Neural cell (in vitro differentiated cells): Measurements from ENCODE around the gene AGPAT4. TPM values are rescaled to one million over a fixed set of nuclear protein-coding genes. Genes with fewer than 3 reads are reported as not detected.

Experiments
- H2AFZ ChIP-seq: fragments of 200-600, 300-800 bp; sonication (generic), shearing (Covaris generic); 2 replicates; pipeline ENCODE4 v1.6.0; 2014; ENCODE audit warnings: low read depth, mild to moderate bottlenecking, antibody characterized with exemption, low read length, moderate library complexity
- H3F3A ChIP-seq: fragments of 200-600 bp; shearing (Covaris generic); 2 replicates; pipeline ENCODE4 v1.6.1; 2016; ENCODE audit warnings: mild to moderate bottlenecking, moderate library complexity, mixed read lengths, antibody characterized with exemption, low read length; ENCODE audit not compliant: insufficient read depth, poor library complexity, severe bottlenecking
- H3K27ac ChIP-seq: fragments of 200-600, 300-800 bp; sonication (generic), shearing (Covaris generic); 2 replicates; pipeline ENCODE4 v1.5.1; 2014; ENCODE audit warnings: mild to moderate bottlenecking, low read length, moderate library complexity
- H3K27me3 ChIP-seq: fragments of 300-800, 200-600 bp; sonication (generic), shearing (Covaris generic); 2 replicates; pipeline ENCODE4 v1.6.0; 2014; ENCODE audit warnings: mild to moderate bottlenecking, low read depth, low read length, moderate library complexity; ENCODE audit not compliant: insufficient read depth
- H3K36me3 ChIP-seq: fragments of 300-800, 200-600 bp; sonication (generic), shearing (Covaris generic); 2 replicates; pipeline ENCODE4 v1.5.1; 2014; ENCODE audit warnings: mild to moderate bottlenecking, antibody characterized with exemption, low read length, moderate library complexity; ENCODE audit not compliant: insufficient read depth
- H3K4me2 ChIP-seq: fragments of 300-800, 200-600 bp; sonication (generic), shearing (Covaris generic); 2 replicates; pipeline ENCODE4 v1.6.0; 2014; ENCODE audit warnings: mild to moderate bottlenecking, low read length
- H3K4me3 ChIP-seq: fragments of 300-800, 200-600 bp; sonication (generic), shearing (Covaris generic); 2 replicates; pipeline ENCODE4 v1.5.1; 2014; ENCODE audit warnings: mild to moderate bottlenecking, low read length, moderate library complexity
- H3K79me2 ChIP-seq: fragments of 200-600 bp; shearing (Covaris generic); replicated peaks from 2 replicates; pipeline ENCODE4 v1.6.0; 2014; ENCODE audit warnings: mild to moderate bottlenecking, low read length, moderate library complexity; ENCODE audit not compliant: insufficient read depth
- H3K9ac ChIP-seq: fragments of 300-800, 200-600 bp; sonication (generic), shearing (Covaris generic); 2 replicates; pipeline ENCODE4 v1.6.1; 2016; ENCODE audit warnings: mild to moderate bottlenecking, low read length, mixed read lengths
- H3K9me2 ChIP-seq: fragments of 200-600 bp; shearing (Covaris generic); 2 replicates; pipeline ENCODE4 v1.6.1; 2016; ENCODE audit warnings: mild to moderate bottlenecking, low read length, mixed read lengths; ENCODE audit not compliant: insufficient read depth
- H3K9me3 ChIP-seq: fragments of 200-600, 300-800 bp; sonication (generic), shearing (Covaris generic); 2 replicates; pipeline ENCODE4 v1.6.1; 2016; ENCODE audit warnings: mild to moderate bottlenecking, mixed run types, low read length, moderate library complexity, mixed read lengths
- H4K20me1 ChIP-seq: fragments of 200-600 bp; shearing (Covaris generic); 2 replicates; pipeline ENCODE4 v1.6.1; 2016; ENCODE audit warnings: mild to moderate bottlenecking, mixed run types; ENCODE audit not compliant: insufficient read depth
- CTCF ChIP-seq: fragments of 450-650 bp; IDR thresholded peaks from 2 replicates; pipeline ENCODE4 v1.5.1; 2014; ENCODE audit warnings: antibody characterized with exemption, mild to moderate bottlenecking, moderate library complexity; ENCODE audit not compliant: poor library complexity, severe bottlenecking
- EP300 ChIP-seq: fragments of 450-650 bp; conservative IDR thresholded peaks from 2 replicates; pipeline ENCODE4 v1.6.1; 2014; ENCODE audit warnings: antibody characterized with exemption, mild to moderate bottlenecking, moderate library complexity; ENCODE audit not compliant: poor library complexity, severe bottlenecking
- EZH2 ChIP-seq: fragments of 200-600, 300-800 bp; shearing (Covaris generic), sonication (generic); IDR thresholded peaks from 2 replicates; pipeline ENCODE4 v1.6.1; 2014; ENCODE audit warnings: antibody characterized with exemption, low read length, borderline replicate concordance, mild to moderate bottlenecking; ENCODE audit not compliant: insufficient read depth, poor library complexity, severe bottlenecking
- MXI1 ChIP-seq: fragments of 450-650 bp; conservative IDR thresholded peaks from 2 replicates; pipeline ENCODE4 v1.6.1; 2014; ENCODE audit warnings: antibody characterized with exemption, mild to moderate bottlenecking; ENCODE audit not compliant: poor library complexity, severe bottlenecking
- POLR2AphosphoS5 ChIP-seq: IDR thresholded peaks from 2 replicates; pipeline ENCODE4 v1.6.1; 2012
- RAD21 ChIP-seq: fragments of 450-650 bp; conservative IDR thresholded peaks from 2 replicates; pipeline ENCODE4 v1.6.1; 2014; ENCODE audit warnings: antibody characterized with exemption, mild to moderate bottlenecking, moderate library complexity
- REST ChIP-seq: IDR thresholded peaks from 2 replicates; pipeline ENCODE4 v1.6.1; 2012; ENCODE audit warnings: borderline replicate concordance
- SMC3 ChIP-seq: fragments of 450-650 bp; conservative IDR thresholded peaks from 2 replicates; pipeline ENCODE4 v1.6.1; 2014; ENCODE audit warnings: antibody characterized with exemption, mild to moderate bottlenecking, moderate library complexity; ENCODE audit not compliant: poor library complexity
- TAF1 ChIP-seq: IDR thresholded peaks from 2 replicates; pipeline ENCODE4 v1.6.1; 2012; ENCODE audit warnings: low read depth
- polyA plus RNA-seq: library from polyadenylated mRNA; depleted of rRNA; stranded (reverse); fragments of >200 nt; gene quantifications from 2 replicates; pipeline ENCODE4 v1.2.3, GENCODE V29; 2014

AGPAT4 gene
- polyA plus RNA-seq, 1 donor from 2014 or later, result 42.6 TPM

- Histone ChIP-seq H3K4me3 (no peak overlapping the region), H3K27me3 (no peaks in the 10 kb centered on the region), H3K9ac (no peak overlapping the region), H4K20me1 (no peaks in the 10 kb centered on the region), H3K9me3 (no peaks in the 10 kb centered on the region), H2AFZ (no peak overlapping the region), H3K27ac (no peak overlapping the region), H3F3A (no peaks in the 10 kb centered on the region), H3K79me2 (no peaks in the 10 kb centered on the region), H3K9me2 (no peaks in the 10 kb centered on the region), H3K36me3 (no peaks in the 10 kb centered on the region), H3K4me2 (no peak overlapping the region)
- TF ChIP-seq SMC3 (no peak), TAF1 (no peak), EP300 (no peak), POLR2AphosphoS5 (no peak), CTCF (no peak), REST (no peak), RAD21 (no peak), MXI1 (no peak), EZH2 (no peak)
Observed at GRCh38 chr6:161091151-161091550, 182.7 kb downstream of the AGPAT4 start.

- H3K4me2 ChIP-seq, result no peak overlapping the region
- no peak overlapping the region for H3K4me3 ChIP-seq
- no peak overlapping the region for H3K9ac ChIP-seq
- H3K9me2 ChIP-seq, result no peaks in the 10 kb centered on the region
- no peaks in the 10 kb centered on the region for H3K79me2 ChIP-seq
- no peaks in the 10 kb centered on the region for H4K20me1 ChIP-seq
- H3K9me3 ChIP-seq, result no peaks in the 10 kb centered on the region
- no peaks in the 10 kb centered on the region for H3F3A ChIP-seq
- H3K27ac ChIP-seq, result no peak overlapping the region
- no peaks in the 10 kb centered on the region for H3K36me3 ChIP-seq
- no peaks in the 10 kb centered on the region for H3K27me3 ChIP-seq
- TF ChIP-seq TAF1 (no peak), EZH2 (no peak), RAD21 (no peak), POLR2AphosphoS5 (no peak), REST (no peak), MXI1 (no peak), CTCF (no peak), EP300 (no peak), SMC3 (no peak)
- H2AFZ ChIP-seq, result no peak overlapping the region
Observed at GRCh38 chr6:161088676-161089328, 185.1 kb downstream of the AGPAT4 start.
